SU-DHL-6 (cell line): ENCODE data around the gene SHFL.

Experiments
- H2AFZ ChIP-seq: fragments of 200-600 bp; sonication (generic); 2 replicates; pipeline ENCODE4 v1.6.1; 2014; ENCODE audit warnings: low read depth, mild to moderate bottlenecking, moderate library complexity, mixed read lengths, antibody characterized with exemption, low read length; ENCODE audit not compliant: severe bottlenecking
- H3F3A ChIP-seq: fragments of 200-600 bp; shearing (Covaris generic); 2 replicates; pipeline ENCODE4 v1.6.0; 2016; ENCODE audit warnings: antibody characterized with exemption, mild to moderate bottlenecking; ENCODE audit not compliant: insufficient read depth
- H3K27ac ChIP-seq: fragments of 200-600 bp; sonication (generic); 2 replicates; pipeline ENCODE4 v1.5.1; 2016; ENCODE audit warnings: low read depth, mild to moderate bottlenecking, low read length, moderate library complexity, mixed read lengths
- H3K27me3 ChIP-seq: fragments of 200-600 bp; sonication (generic), shearing (Covaris generic); 2 replicates; pipeline ENCODE4 v1.6.0; 2014; ENCODE audit warnings: mild to moderate bottlenecking, low read length
- H3K36me3 ChIP-seq: fragments of 200-600 bp; sonication (generic); 2 replicates; pipeline ENCODE4 v1.6.1; 2014; ENCODE audit warnings: mild to moderate bottlenecking, low read length, mixed read lengths
- H3K4me2 ChIP-seq: fragments of 300-600, 200-600 bp; shearing (Covaris generic), sonication (generic); 2 replicates; pipeline ENCODE4 v1.6.0; 2014; ENCODE audit warnings: low read length, low read depth, mild to moderate bottlenecking; ENCODE audit not compliant: poor library complexity, severe bottlenecking
- H3K4me3 ChIP-seq: fragments of 200-600 bp; sonication (generic); 2 replicates; pipeline ENCODE4 v1.5.1; 2014; ENCODE audit warnings: antibody characterized with exemption, low read length, mild to moderate bottlenecking, mixed read lengths; ENCODE audit not compliant: insufficient read depth, poor library complexity, severe bottlenecking
- H3K79me2 ChIP-seq: fragments of 200-600 bp; sonication (generic); 2 replicates; pipeline ENCODE4 v1.6.1; 2014; ENCODE audit warnings: mild to moderate bottlenecking, low read length, moderate library complexity; ENCODE audit not compliant: insufficient read depth
- H3K9ac ChIP-seq: fragments of 200-600 bp; sonication (generic); 2 replicates; pipeline ENCODE4 v1.7.0; 2014; ENCODE audit warnings: mild to moderate bottlenecking, low read length
- H3K9me2 ChIP-seq: fragments of 200-600 bp; sonication (generic); replicated peaks from 2 replicates; pipeline ENCODE4 v1.6.1; 2014; ENCODE audit warnings: low read length; ENCODE audit not compliant: insufficient read depth
- H3K9me3 ChIP-seq: fragments of 200-600 bp; sonication (generic); 2 replicates; pipeline ENCODE4 v1.6.1; 2014; ENCODE audit warnings: low read length, mixed read lengths; ENCODE audit not compliant: insufficient read depth
- H4K20me1 ChIP-seq: fragments of 200-600 bp; sonication (generic); 2 replicates; pipeline ENCODE4 v1.6.1; 2014; ENCODE audit warnings: low read depth, mild to moderate bottlenecking, antibody characterized with exemption, low read length, moderate library complexity, mixed read lengths
- CTCF ChIP-seq: fragments of 200-600 bp; sonication (generic); IDR thresholded peaks from one replicate; pipeline ENCODE4 v1.5.1; 2017; ENCODE audit warnings: antibody characterized with exemption, mild to moderate bottlenecking, low read length, moderate library complexity; ENCODE audit not compliant: insufficient read depth, poor library complexity, severe bottlenecking
- EZH2phosphoT487 ChIP-seq: fragments of 200-600 bp; sonication (generic), shearing (Covaris generic); conservative IDR thresholded peaks from 2 replicates; pipeline ENCODE4 v1.6.1; 2018; ENCODE audit warnings: mild to moderate bottlenecking, antibody characterized with exemption, low read length, moderate library complexity, mixed read lengths

Gene SHFL

GRCh38 chr19:10037809-10038208 is 48.3 kb upstream of the SHFL start:
- Histone ChIP-seq H3K27ac (no peak overlapping the region), H3K9me2 (no peaks in the 10 kb centered on the region), H3K9me3 (no peaks in the 10 kb centered on the region), H3K27me3 (no peaks in the 10 kb centered on the region), H3K36me3 (no peaks in the 10 kb centered on the region), H3F3A (no peaks in the 10 kb centered on the region), H3K4me3 (no peak overlapping the region), H4K20me1 (no peaks in the 10 kb centered on the region), H3K79me2 (no peaks in the 10 kb centered on the region), H3K4me2 (no peak overlapping the region), H3K9ac (no peak overlapping the region), H2AFZ (no peak overlapping the region)
- TF ChIP-seq EZH2phosphoT487 (no peak), CTCF (no peak)

- no peaks in the 10 kb centered on the region for H3K36me3 ChIP-seq
- no peaks in the 10 kb centered on the region for H3K9me3 ChIP-seq
- no peak overlapping the region for H2AFZ ChIP-seq
- no peaks in the 10 kb centered on the region for H4K20me1 ChIP-seq
- no peak overlapping the region for H3K4me3 ChIP-seq
- no peak overlapping the region for H3K27ac ChIP-seq
- H3K9me2 ChIP-seq, result no peaks in the 10 kb centered on the region
- no peaks in the 10 kb centered on the region for H3F3A ChIP-seq
- TF ChIP-seq EZH2phosphoT487 (no peak), CTCF (no peak)
- no peaks in the 10 kb centered on the region; the same call in 1 of the 2 replicates for H3K27me3 ChIP-seq
- H3K4me2 ChIP-seq, result no peak overlapping the region
- H3K9ac ChIP-seq, result no peak overlapping the region
- no peaks in the 10 kb centered on the region for H3K79me2 ChIP-seq
Measured at GRCh38 chr19:10043286-10043927, 42.7 kb upstream of the SHFL start.

GRCh38 chr19:10044390-10044789 is 41.7 kb upstream of the SHFL start:
- no peak overlapping the region for H3K4me3 ChIP-seq
- no peaks in the 10 kb centered on the region for H3F3A ChIP-seq
- TF ChIP-seq EZH2phosphoT487, result no peak
- TF ChIP-seq CTCF, result no peak
- no peak overlapping the region for H3K4me2 ChIP-seq
- no peaks in the 10 kb centered on the region for H3K9me3 ChIP-seq
- H3K36me3 ChIP-seq, result no peaks in the 10 kb centered on the region
- H2AFZ ChIP-seq, result no peak overlapping the region
- no peaks in the 10 kb centered on the region for H4K20me1 ChIP-seq
- H3K27me3 ChIP-seq, result no peaks in the 10 kb centered on the region; the same call in 1 of the 2 replicates
- H3K79me2 ChIP-seq, result no peaks in the 10 kb centered on the region
- H3K9ac ChIP-seq, result no peak overlapping the region
- H3K27ac ChIP-seq, result no peak overlapping the region
- no peaks in the 10 kb centered on the region for H3K9me2 ChIP-seq
